ENCODE results near the gene UNC5B. TPM values are rescaled to one million over a fixed set of nuclear protein-coding genes. Genes with fewer than 3 reads are reported as not detected.

The UNC5B gene
- polyA plus RNA-seq, 1 donor (not counting 4 experiments of a cell fraction or from before 2014, with no cell fraction given): 1.1 TPM

GRCh38 chr10:71320592-71320991 is 108.2 kb downstream of the UNC5B start:
- H3K9me1 ChIP-seq (ENCODE audit: control insufficient read depth, extremely low read depth, insufficient read depth, low read length): no peaks in the 10 kb centered on the region
- H3K4me2 ChIP-seq (ENCODE audit: control insufficient read depth, extremely low read depth, insufficient read depth, low read depth, low read length): no peak overlapping the region
- FAIRE-seq (no peak), DNase-seq (ENCODE audit: low read depth, low spot score) (no peak)
- dilution Hi-C loops (cut with MboI; ENCODE audit: extremely low pct_ligation_motif_present, low sequenced_read_pairs): no loop called here
- H4K20me1 ChIP-seq (ENCODE audit: control insufficient read depth, extremely low read depth, insufficient read depth, low read length): no peaks in the 10 kb centered on the region
- H3K79me2 ChIP-seq (ENCODE audit: control insufficient read depth, insufficient read depth, low read length): no peaks in the 10 kb centered on the region
- H2AFZ ChIP-seq (ENCODE audit: control insufficient read depth, low read length): no peak overlapping the region
- H3K4me1 ChIP-seq (ENCODE audit: control insufficient read depth, extremely low read depth, insufficient read depth, low read length): no peaks in the 10 kb centered on the region
- peaks cover 14% of the 10 kb centered on the region for H3K27me3 ChIP-seq (ENCODE audit: control insufficient read depth, extremely low read depth, insufficient read depth, low read length)
- no peaks in the 10 kb centered on the region for H3K36me3 ChIP-seq (ENCODE audit: control insufficient read depth in 2 of 2, extremely low read depth in 1 of 2, insufficient read depth in 2 of 2, low read length in 2 of 2)
- TF ChIP-seq, protein P1, sequence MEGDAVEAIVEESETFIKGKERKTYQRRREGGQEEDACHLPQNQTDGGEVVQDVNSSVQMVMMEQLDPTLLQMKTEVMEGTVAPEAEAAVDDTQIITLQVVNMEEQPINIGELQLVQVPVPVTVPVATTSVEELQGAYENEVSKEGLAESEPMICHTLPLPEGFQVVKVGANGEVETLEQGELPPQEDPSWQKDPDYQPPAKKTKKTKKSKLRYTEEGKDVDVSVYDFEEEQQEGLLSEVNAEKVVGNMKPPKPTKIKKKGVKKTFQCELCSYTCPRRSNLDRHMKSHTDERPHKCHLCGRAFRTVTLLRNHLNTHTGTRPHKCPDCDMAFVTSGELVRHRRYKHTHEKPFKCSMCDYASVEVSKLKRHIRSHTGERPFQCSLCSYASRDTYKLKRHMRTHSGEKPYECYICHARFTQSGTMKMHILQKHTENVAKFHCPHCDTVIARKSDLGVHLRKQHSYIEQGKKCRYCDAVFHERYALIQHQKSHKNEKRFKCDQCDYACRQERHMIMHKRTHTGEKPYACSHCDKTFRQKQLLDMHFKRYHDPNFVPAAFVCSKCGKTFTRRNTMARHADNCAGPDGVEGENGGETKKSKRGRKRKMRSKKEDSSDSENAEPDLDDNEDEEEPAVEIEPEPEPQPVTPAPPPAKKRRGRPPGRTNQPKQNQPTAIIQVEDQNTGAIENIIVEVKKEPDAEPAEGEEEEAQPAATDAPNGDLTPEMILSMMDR (optimal IDR thresholded peaks at IDR 0.05 in 1 of 3, IDR thresholded peaks at IDR 0.05 in 1 of 3, conservative IDR thresholded peaks at IDR 0.05 in 1 of 3; ENCODE audit: extremely low read depth in 1 of 3, insufficient read depth in 2 of 3, low read length in 3 of 3): no peak
- TF ChIP-seq EZH2 (IDR thresholded peaks at IDR 0.05; ENCODE audit: low read length): no peak
- H3K9ac ChIP-seq (ENCODE audit: control insufficient read depth, extremely low read depth, insufficient read depth, low read length): no peak overlapping the region
- H3K9me3 ChIP-seq (ENCODE audit: control insufficient read depth, low read depth, low read length): no peaks in the 10 kb centered on the region
- no peak overlapping the region for H3K27ac ChIP-seq (ENCODE audit: control insufficient read depth, insufficient read depth, low read length)
- H3K4me3 ChIP-seq (ENCODE audit: control insufficient read depth in 2 of 3, extremely low read depth in 1 of 3, insufficient read depth in 2 of 3, low read depth in 1 of 3, low read length in 3 of 3): no peak overlapping the region

DNA sequence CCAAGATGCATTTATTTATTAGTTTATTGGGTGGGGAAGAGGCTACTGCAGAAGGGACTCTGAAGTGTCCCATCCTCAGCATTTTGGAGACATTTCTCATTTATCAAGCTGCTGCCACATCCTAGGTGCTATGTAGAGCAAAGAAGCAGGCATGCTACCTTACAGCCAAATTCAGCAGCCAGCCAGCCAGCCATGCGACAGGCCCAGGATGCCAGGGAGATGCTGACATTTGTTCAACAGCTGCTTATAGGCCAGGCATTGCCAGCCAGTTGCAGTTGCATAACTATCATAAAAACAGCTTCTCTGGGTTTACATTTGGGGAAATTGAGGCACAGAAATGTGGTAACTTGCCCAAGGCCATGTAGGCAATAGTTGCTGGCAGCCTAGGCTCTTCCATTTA is 109.0 kb downstream of the UNC5B start:
- H3K9ac ChIP-seq (ENCODE audit: control insufficient read depth, extremely low read depth, insufficient read depth, low read length): no peak overlapping the region
- TF ChIP-seq, protein P1 (optimal IDR thresholded peaks at IDR 0.05 in 1 of 3, IDR thresholded peaks at IDR 0.05 in 1 of 3, conservative IDR thresholded peaks at IDR 0.05 in 1 of 3; ENCODE audit: extremely low read depth in 1 of 3, insufficient read depth in 2 of 3, low read length in 3 of 3): no peak
- no peak for TF ChIP-seq EZH2 (IDR thresholded peaks at IDR 0.05; ENCODE audit: low read length)
- H3K9me3 ChIP-seq (ENCODE audit: control insufficient read depth, low read depth, low read length): no peaks in the 10 kb centered on the region
- dilution Hi-C loops (cut with MboI; ENCODE audit: extremely low pct_ligation_motif_present, low sequenced_read_pairs): no loop called here
- no peak for FAIRE-seq
- no peaks in the 10 kb centered on the region for H3K79me2 ChIP-seq (ENCODE audit: control insufficient read depth, insufficient read depth, low read length)
- H3K4me3 ChIP-seq (ENCODE audit: control insufficient read depth in 2 of 3, extremely low read depth in 1 of 3, insufficient read depth in 2 of 3, low read depth in 1 of 3, low read length in 3 of 3): no peak overlapping the region
- H3K4me1 ChIP-seq (ENCODE audit: control insufficient read depth, extremely low read depth, insufficient read depth, low read length): no peaks in the 10 kb centered on the region
- H3K36me3 ChIP-seq (ENCODE audit: control insufficient read depth in 2 of 2, extremely low read depth in 1 of 2, insufficient read depth in 2 of 2, low read length in 2 of 2): no peaks in the 10 kb centered on the region
- no peaks in the 10 kb centered on the region for H3K9me1 ChIP-seq (ENCODE audit: control insufficient read depth, extremely low read depth, insufficient read depth, low read length)
- no peak overlapping the region for H3K4me2 ChIP-seq (ENCODE audit: control insufficient read depth, extremely low read depth, insufficient read depth, low read depth, low read length)
- H3K27me3 ChIP-seq (ENCODE audit: control insufficient read depth, extremely low read depth, insufficient read depth, low read length): peaks cover 16% of the 10 kb centered on the region
- H3K27ac ChIP-seq (ENCODE audit: control insufficient read depth, insufficient read depth, low read length): no peak overlapping the region
- DNase-seq (ENCODE audit: low read depth, low spot score): no peak
- no peaks in the 10 kb centered on the region for H4K20me1 ChIP-seq (ENCODE audit: control insufficient read depth, extremely low read depth, insufficient read depth, low read length)
- no peak overlapping the region for H2AFZ ChIP-seq (ENCODE audit: control insufficient read depth, low read length)
